ENCODE measurements around the gene TBC1D2B.

TBC1D2B gene

DNA sequence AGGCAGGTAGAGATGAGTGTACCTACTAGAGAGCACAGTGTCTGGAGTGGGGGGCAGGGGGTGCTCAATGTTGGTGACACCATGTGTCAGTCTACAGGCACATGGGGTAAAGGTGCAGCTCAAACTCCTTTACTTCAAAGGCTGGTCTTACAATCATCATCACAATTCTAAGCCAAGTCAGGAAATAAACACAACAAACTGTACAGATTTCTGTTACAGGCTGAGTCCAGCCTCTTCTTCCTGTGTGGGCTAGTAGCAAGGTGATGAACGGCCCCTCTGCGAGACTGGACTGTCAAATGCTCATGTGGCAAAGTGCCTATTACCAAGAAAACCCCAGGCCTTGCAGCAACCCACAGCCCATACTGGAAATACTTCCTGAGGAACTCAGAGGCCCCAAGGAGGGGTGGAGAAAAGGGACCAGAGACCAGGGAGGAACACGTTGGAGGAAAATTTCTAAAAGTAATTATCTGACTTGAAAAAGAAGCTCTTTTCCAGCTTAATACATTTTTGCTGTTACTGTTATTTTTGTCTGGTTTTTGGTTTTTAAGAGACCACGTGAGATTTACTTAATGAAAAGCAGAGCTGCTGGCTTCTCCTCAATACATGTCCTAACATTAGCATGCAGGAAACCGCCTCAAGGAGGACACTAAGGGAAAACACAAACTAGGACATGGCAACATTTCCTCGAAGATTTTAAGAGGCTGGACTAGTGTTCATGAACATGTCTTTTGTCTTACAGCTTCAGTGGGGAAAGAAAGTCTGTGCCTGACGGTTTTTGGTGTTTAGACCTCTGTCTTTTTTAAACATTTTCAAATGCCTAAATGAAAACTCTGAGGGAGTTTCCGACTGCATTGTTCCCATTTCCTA lies 29.5 kb downstream of the TBC1D2B start:
- Histone ChIP-seq H3K4me3 (ENCODE audit: low read depth in 1 of 2, low read length in 1 of 2) (peak overlapping the region; percentile 19 to 25), H3K27ac (peak overlapping the region; percentile 85), H3K4me1 (ENCODE audit: control insufficient read depth in 1 of 2, insufficient read depth in 1 of 2, low read depth in 1 of 2, low read length in 1 of 2) (peaks cover 91 to 93% of the 10 kb centered on the region in 2 experiments), H3K9me3 (no peaks in the 10 kb centered on the region), H3K36me3 (peaks cover 9% of the 10 kb centered on the region), H3K27me3 (no peaks in the 10 kb centered on the region)
- TF ChIP-seq CTCF (IDR thresholded peaks at IDR 0.05): no peak

GRCh38 chr15:78046796-78047341 lies 30.6 kb downstream of the TBC1D2B start:
- Histone ChIP-seq H3K27ac (peak overlapping the region; percentile 85), H3K27me3 (no peaks in the 10 kb centered on the region), H3K4me3 (ENCODE audit: low read depth in 1 of 2, low read length in 1 of 2) (peak overlapping the region in 1 of 2 experiments; percentile 33), H3K36me3 (peaks cover 9% of the 10 kb centered on the region), H3K4me1 (ENCODE audit: control insufficient read depth in 1 of 2, insufficient read depth in 1 of 2, low read depth in 1 of 2, low read length in 1 of 2) (peaks cover 82 to 85% of the 10 kb centered on the region in 2 experiments), H3K9me3 (no peaks in the 10 kb centered on the region)
- no peak for TF ChIP-seq CTCF (IDR thresholded peaks at IDR 0.05)

DNA sequence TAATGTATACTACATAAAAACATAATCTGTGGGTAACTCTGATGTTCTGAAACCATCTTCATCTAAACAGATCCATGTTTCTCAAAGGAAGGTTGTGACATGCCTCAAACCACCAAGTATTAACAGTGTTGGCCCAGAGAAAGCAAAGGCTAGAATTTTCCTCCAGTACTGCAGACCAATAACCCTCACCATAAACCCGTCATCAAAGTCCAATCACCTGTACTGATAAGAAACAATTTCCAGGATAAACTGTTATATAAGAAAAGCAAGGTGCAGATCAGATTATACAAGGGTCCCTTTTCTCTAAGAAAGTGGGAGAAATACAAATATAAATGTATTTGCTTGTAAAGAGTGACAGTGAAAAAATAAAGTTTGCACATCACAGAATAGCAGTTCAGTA lies 32.3 kb downstream of the TBC1D2B start:
- H3K4me1 ChIP-seq (ENCODE audit: control insufficient read depth in 1 of 2, insufficient read depth in 1 of 2, low read depth in 1 of 2, low read length in 1 of 2): peaks cover 76 to 82% of the 10 kb centered on the region in 2 experiments
- H3K27ac ChIP-seq: peak overlapping the region; percentile 85
- TF ChIP-seq CTCF (IDR thresholded peaks at IDR 0.05): no peak
- peaks cover 9% of the 10 kb centered on the region for H3K36me3 ChIP-seq
- H3K4me3 ChIP-seq (ENCODE audit: low read depth in 1 of 2, low read length in 1 of 2): no peak overlapping the region
- H3K27me3 ChIP-seq: no peaks in the 10 kb centered on the region
- no peaks in the 10 kb centered on the region for H3K9me3 ChIP-seq

DNA sequence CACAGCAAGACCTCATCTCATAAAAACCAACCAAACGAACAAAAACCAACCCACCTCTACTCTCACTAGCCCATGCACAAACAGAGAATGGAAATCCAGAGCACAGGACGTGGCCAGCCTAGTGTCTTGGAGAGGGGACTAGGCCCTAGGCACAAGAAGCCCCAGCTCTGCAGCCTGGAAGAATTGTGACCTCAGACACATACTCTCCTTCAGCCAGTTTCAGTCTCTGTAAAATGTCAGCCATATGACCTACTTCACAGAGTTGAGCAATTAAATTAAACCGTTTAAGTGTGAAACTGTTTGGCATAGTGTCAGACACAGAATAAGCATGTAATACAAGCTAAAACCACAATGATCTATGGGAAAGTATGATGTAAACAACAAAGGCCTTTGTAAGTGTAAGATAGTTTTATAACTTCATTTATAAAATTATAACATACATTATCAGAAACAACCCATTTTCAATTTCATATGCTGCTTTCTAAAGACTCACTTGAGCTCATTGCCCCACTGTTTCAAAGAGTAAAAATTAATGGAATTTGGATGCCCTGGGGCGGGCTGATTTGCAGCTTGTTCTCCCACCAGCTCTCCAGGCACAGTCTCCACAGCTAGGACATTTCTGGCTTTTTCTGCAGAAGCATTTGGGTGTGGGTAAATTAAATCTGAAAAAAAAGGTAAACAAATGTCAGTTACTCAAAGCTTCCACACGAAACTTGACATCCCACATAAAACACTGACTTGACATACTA lies 32.9 kb downstream of the TBC1D2B start:
- TF ChIP-seq CTCF (IDR thresholded peaks at IDR 0.05): no peak
- Histone ChIP-seq H3K27me3 (no peaks in the 10 kb centered on the region), H3K4me1 (ENCODE audit: control insufficient read depth in 1 of 2, insufficient read depth in 1 of 2, low read depth in 1 of 2, low read length in 1 of 2) (peaks cover 76 to 82% of the 10 kb centered on the region in 2 experiments), H3K36me3 (peaks cover 9% of the 10 kb centered on the region), H3K27ac (peak overlapping the region; percentile 85), H3K9me3 (no peaks in the 10 kb centered on the region), H3K4me3 (ENCODE audit: low read depth in 1 of 2, low read length in 1 of 2) (no peak overlapping the region)

- H3K27ac ChIP-seq: peak overlapping the region; percentile 68
- H3K36me3 ChIP-seq: peaks cover 9% of the 10 kb centered on the region
- no peaks in the 10 kb centered on the region for H3K27me3 ChIP-seq
- H3K4me3 ChIP-seq (ENCODE audit: low read depth in 1 of 2, low read length in 1 of 2): no peak overlapping the region
- peaks cover 76 to 82% of the 10 kb centered on the region in 2 experiments for H3K4me1 ChIP-seq (ENCODE audit: control insufficient read depth in 1 of 2, insufficient read depth in 1 of 2, low read depth in 1 of 2, low read length in 1 of 2)
- no peaks in the 10 kb centered on the region for H3K9me3 ChIP-seq
- no peak for TF ChIP-seq CTCF (IDR thresholded peaks at IDR 0.05)
Observed at GRCh38 chr15:78041946-78042345, 35.6 kb downstream of the TBC1D2B start.

Data from neutrophil (primary cell).